Gastrocnemius medialis (tissue), 4 donors: Measurements from ENCODE around the gene MPPED2. TPM values are rescaled to one million over a fixed set of nuclear protein-coding genes. Genes with fewer than 3 reads are reported as not detected.

Experiments used
- ATAC-seq, 2 donors: fragments of 150-250 bp; one replicate each; pipeline ENCODE4 v1.9.1; 2016
- DNase-seq, 2 donors: peaks; one replicate each; pipeline ENCODE4 v3.0.0-alpha.2; 2019
- H3K27ac ChIP-seq, 4 donors: fragments of 200-600 bp; sonication (generic); 1 replicate in 1 of 4; 2 replicates in 3 of 4; pipeline ENCODE4 v1.5.1; 2016 to 2018; ENCODE audit warnings: mild to moderate bottlenecking in 2 of 4, moderate library complexity in 1 of 4
- H3K27me3 ChIP-seq, 3 donors: fragments of 200-600 bp; sonication (generic) in 2 of 3; 1 replicate in 1 of 3; 2 replicates in 2 of 3; pipeline versions ENCODE4 v1.5.1 to v1.6.0; 2016 to 2019; ENCODE audit warnings: mild to moderate bottlenecking in 1 of 3, moderate library complexity in 1 of 3
- H3K36me3 ChIP-seq, 2 donors: fragments of 200-600 bp; sonication (generic) in 1 of 2; one replicate each; pipeline ENCODE4 v1.5.1; 2017 to 2018
- H3K4me1 ChIP-seq, 2 donors: fragments of 200-600 bp; sonication (generic) in 1 of 2; one replicate each; pipeline ENCODE4 v1.5.1; 2016 to 2017; ENCODE audit warnings: mild to moderate bottlenecking in 2 of 2
- H3K4me3 ChIP-seq, 4 donors: fragments of 200-600 bp; sonication (generic) in 3 of 4; 1 replicate in 1 of 4; 2 replicates in 3 of 4; pipeline ENCODE4 v1.5.1; 2016 to 2019; ENCODE audit warnings: mild to moderate bottlenecking in 2 of 4
- H3K9me3 ChIP-seq, 3 donors: fragments of 200-600 bp; sonication (generic) in 2 of 3; 1 replicate in 1 of 3; 2 replicates in 2 of 3; pipeline ENCODE4 v1.5.1; 2016 to 2019
- POLR2A ChIP-seq, 2 donors: fragments of 450-650 bp; IDR thresholded peaks; one replicate each; pipeline ENCODE4 v1.6.1; 2017; ENCODE audit warnings: antibody characterized with exemption in 2 of 2, mild to moderate bottlenecking in 2 of 2, moderate library complexity in 2 of 2
- in situ Hi-C, 4 donors: fragments of 200-750 bp; cut with MboI; loops; one replicate each; pipeline versions ENCODE4 v1.15.0 to v1.8.0; 2017; ENCODE audit warnings: low sequenced_read_pairs in 4 of 4
- intact Hi-C: fragments of 100-400 bp; cut with DNase I; formaldehyde crosslinking; loops from one replicate; pipeline ENCODE4 v1.15.1; 2023; ENCODE audit warnings: low total_unique reads
- total RNA-seq, 4 donors: library from RNA; depleted of rRNA; stranded (reverse); fragments of >200 nt; gene quantifications; one replicate each; pipeline versions ENCODE4 v1.1.0 to v1.2.3, GENCODE V29; 2016
- TF ChIP-seq, protein P1 (sequence below), 5 experiments: fragments of 450-650 bp in 3 of 5; fragments of 200-600 bp in 2 of 5; sonication (generic) in 2 of 5; IDR thresholded peaks in 4 of 5; conservative IDR thresholded peaks in 1 of 5; 1 replicate in 4 of 5; 2 replicates in 1 of 5; pipeline ENCODE4 v1.5.1; 2016 to 2019; ENCODE audit warnings: antibody characterized with exemption in 5 of 5, mild to moderate bottlenecking in 3 of 5, moderate library complexity in 3 of 5

MPPED2 gene
- total RNA-seq, 4 donors from 2014 or later = 0.78 to 4.4 (median 2.2) TPM

DNA sequence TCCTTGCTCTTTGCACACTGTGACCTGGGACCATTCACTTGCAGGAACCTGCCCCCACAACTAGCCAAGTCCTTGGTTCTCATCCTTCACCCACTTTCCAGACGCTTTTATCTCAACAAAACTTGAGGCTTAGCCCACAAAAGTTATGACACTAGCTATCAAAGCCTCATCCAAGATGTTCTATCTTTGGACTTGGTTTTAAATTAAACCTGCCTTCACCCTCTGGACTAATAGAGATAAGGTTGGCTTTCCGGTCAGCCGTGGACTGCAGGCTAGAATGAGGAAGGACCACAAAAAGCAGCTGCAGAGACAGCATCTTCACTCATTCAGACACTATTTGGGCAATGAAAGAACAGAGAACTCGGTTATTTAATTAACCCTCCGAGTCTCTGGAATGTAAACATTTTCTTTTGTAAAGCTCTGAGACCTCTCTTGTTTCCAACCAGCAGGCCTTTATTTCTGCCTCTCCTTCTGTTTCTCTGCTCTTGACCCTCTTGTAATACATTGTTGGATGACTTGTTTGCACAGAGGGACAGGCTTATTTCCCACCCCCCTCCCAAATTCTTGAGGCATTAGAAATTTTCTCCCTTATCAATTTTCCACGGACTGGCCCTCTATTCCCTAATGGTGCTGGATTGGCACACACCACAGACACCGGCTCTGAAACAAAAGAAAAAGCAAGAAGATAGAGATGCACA, 221.9 kb downstream of the MPPED2 start:
- no peak for TF ChIP-seq POLR2A (IDR thresholded peaks at IDR 0.05)
- TF ChIP-seq, protein P1, sequence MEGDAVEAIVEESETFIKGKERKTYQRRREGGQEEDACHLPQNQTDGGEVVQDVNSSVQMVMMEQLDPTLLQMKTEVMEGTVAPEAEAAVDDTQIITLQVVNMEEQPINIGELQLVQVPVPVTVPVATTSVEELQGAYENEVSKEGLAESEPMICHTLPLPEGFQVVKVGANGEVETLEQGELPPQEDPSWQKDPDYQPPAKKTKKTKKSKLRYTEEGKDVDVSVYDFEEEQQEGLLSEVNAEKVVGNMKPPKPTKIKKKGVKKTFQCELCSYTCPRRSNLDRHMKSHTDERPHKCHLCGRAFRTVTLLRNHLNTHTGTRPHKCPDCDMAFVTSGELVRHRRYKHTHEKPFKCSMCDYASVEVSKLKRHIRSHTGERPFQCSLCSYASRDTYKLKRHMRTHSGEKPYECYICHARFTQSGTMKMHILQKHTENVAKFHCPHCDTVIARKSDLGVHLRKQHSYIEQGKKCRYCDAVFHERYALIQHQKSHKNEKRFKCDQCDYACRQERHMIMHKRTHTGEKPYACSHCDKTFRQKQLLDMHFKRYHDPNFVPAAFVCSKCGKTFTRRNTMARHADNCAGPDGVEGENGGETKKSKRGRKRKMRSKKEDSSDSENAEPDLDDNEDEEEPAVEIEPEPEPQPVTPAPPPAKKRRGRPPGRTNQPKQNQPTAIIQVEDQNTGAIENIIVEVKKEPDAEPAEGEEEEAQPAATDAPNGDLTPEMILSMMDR (IDR thresholded peaks at IDR 0.05 in 4 of 5, conservative IDR thresholded peaks at IDR 0.05 in 1 of 5) = no peak
- H3K36me3 ChIP-seq = no peaks in the 10 kb centered on the region
- intact Hi-C loops (no loop called here), in situ Hi-C loops (loop anchor here in 1 of 4 donors (10.0 kb wide), 1 partner anchor 481 kb away; no protein-coding TSS in a partner anchor)
- no peak overlapping the region for H3K4me3 ChIP-seq
- no peaks in the 10 kb centered on the region for H3K27me3 ChIP-seq
- ATAC-seq = no peak
- no peak for DNase-seq
- H3K9me3 ChIP-seq = no peaks in the 10 kb centered on the region
- no peak overlapping the region for H3K27ac ChIP-seq
- H3K4me1 ChIP-seq = no peaks in the 10 kb centered on the region

DNA sequence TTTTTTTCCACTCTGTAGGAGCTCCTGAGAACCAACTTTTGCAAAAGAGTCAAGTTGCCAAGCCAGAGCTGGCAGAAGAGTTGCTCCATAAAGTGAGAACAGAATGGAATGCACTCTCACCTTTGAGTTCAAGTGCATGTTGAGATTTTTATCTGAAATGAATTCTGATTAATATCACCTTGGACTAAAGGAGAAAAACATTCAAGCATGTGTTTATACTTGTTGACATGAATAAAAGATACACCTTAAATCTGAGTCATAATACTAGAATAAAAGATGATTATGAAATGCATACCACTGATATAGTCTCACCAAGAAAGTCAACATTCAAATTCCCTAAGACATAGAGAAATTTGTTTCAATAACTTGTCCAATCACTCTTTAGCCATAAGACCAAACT, 225.4 kb downstream of the MPPED2 start:
- no peaks in the 10 kb centered on the region for H3K4me1 ChIP-seq
- H3K27me3 ChIP-seq = no peaks in the 10 kb centered on the region
- no peak for TF ChIP-seq POLR2A (IDR thresholded peaks at IDR 0.05)
- TF ChIP-seq, protein P1 (IDR thresholded peaks at IDR 0.05 in 4 of 5, conservative IDR thresholded peaks at IDR 0.05 in 1 of 5) = no peak
- H3K4me3 ChIP-seq = no peak overlapping the region
- DNase-seq (no peak), ATAC-seq (no peak)
- intact Hi-C loops = no loop called here
- no peaks in the 10 kb centered on the region for H3K9me3 ChIP-seq
- in situ Hi-C loops = loop anchor here in 1 of 4 donors (10.0 kb wide), 1 partner anchor 484 kb away; no protein-coding TSS in a partner anchor
- no peak overlapping the region for H3K27ac ChIP-seq
- H3K36me3 ChIP-seq = no peaks in the 10 kb centered on the region
